PC-3 (cell line): ENCODE results near the gene HOXD11. TPM values are rescaled to one million over a fixed set of nuclear protein-coding genes. Genes with fewer than 3 reads are reported as not detected.

Experiments
- ATAC-seq: fragments of 200-7000 bp; cut with Tn5 transposase; 2 replicates; pipeline ENCODE4 v1.9.1; 2020; ENCODE audit warnings: mild to moderate bottlenecking, moderate library complexity
- BruUV-seq: library from RNA; stranded (reverse); fragments of 400-500 nt; replicated peaks from 2 replicates; lab custom pipeline; 2021; lab: Mats Ljungman, UMichigan
- CTCF ChIA-PET: fragments of 300-600 bp; sonication (Branson Sonifier 250); formaldehyde crosslinking; loops from one replicate; lab custom pipeline; 2022; ENCODE audit warnings: antibody characterized with exemption; lab: Charles Lee
- POLR2A ChIA-PET: fragments of 300-600 bp; sonication (Branson Sonifier 250); formaldehyde crosslinking; loops from one replicate; lab custom pipeline; 2022; ENCODE audit warnings: antibody characterized with exemption; ENCODE audit not compliant: unreplicated experiment; lab: Charles Lee
- DNase-seq: peaks from one replicate; pipeline ENCODE4 v3.0.0-alpha.2; 2015
- H2AFZ ChIP-seq: fragments of 300-600 bp; sonication (generic); 2 replicates; pipeline ENCODE4 v1.6.0; 2016; ENCODE audit warnings: antibody characterized with exemption, low read length
- H3F3A ChIP-seq: fragments of 300-600 bp; sonication (generic); one replicate; pipeline ENCODE4 v1.6.0; 2017; ENCODE audit warnings: antibody characterized with exemption, low read length, control low read depth, mild to moderate bottlenecking; ENCODE audit not compliant: unreplicated experiment
- H3K27ac ChIP-seq: fragments of 300-600 bp; sonication (generic); 2 replicates; pipeline ENCODE4 v1.5.1; 2016; ENCODE audit warnings: mild to moderate bottlenecking, low read length
- H3K27me3 ChIP-seq: fragments of 300-600 bp; sonication (generic); 2 replicates; pipeline ENCODE4 v1.6.1; 2016; ENCODE audit warnings: low read length, mixed read lengths
- H3K36me3 ChIP-seq: fragments of 300-600 bp; sonication (generic); 2 replicates; pipeline ENCODE4 v1.6.1; 2016; ENCODE audit warnings: low read depth, mixed run types, low read length, mixed read lengths
- H3K4me1 ChIP-seq: fragments of 300-600 bp; sonication (generic); 2 replicates; pipeline ENCODE4 v1.5.1; 2016; ENCODE audit warnings: low read length; ENCODE audit not compliant: insufficient read depth
- H3K4me2 ChIP-seq: fragments of 300-600 bp; sonication (generic); 2 replicates; pipeline ENCODE4 v1.6.0; 2016; ENCODE audit warnings: low read length
- H3K4me3 ChIP-seq: fragments of 300-600 bp; sonication (generic); 2 replicates; pipeline ENCODE4 v1.5.1; 2016; ENCODE audit warnings: mild to moderate bottlenecking, low read length, mixed read lengths
- H3K79me2 ChIP-seq: fragments of 300-600 bp; sonication (generic); 2 replicates; pipeline ENCODE4 v1.6.1; 2017; ENCODE audit warnings: low read length, mixed read lengths
- H3K9ac ChIP-seq: fragments of 300-600 bp; sonication (generic); 2 replicates; pipeline ENCODE4 v1.6.0; 2016; ENCODE audit warnings: mild to moderate bottlenecking, low read length
- H3K9me2 ChIP-seq: fragments of 300-600 bp; sonication (generic); replicated peaks from 2 replicates; pipeline ENCODE4 v1.6.1; 2016; ENCODE audit warnings: mixed run types, low read length, mixed read lengths
- H3K9me3 ChIP-seq: fragments of 300-600 bp; sonication (generic); 2 replicates; pipeline ENCODE4 v1.6.1; 2016; ENCODE audit warnings: low read length, mixed read lengths
- H4K20me1 ChIP-seq: fragments of 300-600 bp; sonication (generic); 2 replicates; pipeline ENCODE4 v1.6.1; 2016; ENCODE audit warnings: low read length, mixed read lengths
- EZH2 ChIP-seq: fragments of 300-600 bp; sonication (generic); IDR thresholded peaks from one replicate; pipeline ENCODE4 v1.6.1; 2017; ENCODE audit warnings: antibody characterized with exemption, mild to moderate bottlenecking, low read length; ENCODE audit not compliant: unreplicated experiment
- EZH2phosphoT487 ChIP-seq: fragments of 300-600 bp; sonication (generic); IDR thresholded peaks from 2 replicates; pipeline ENCODE4 v1.6.1; 2018; ENCODE audit warnings: mild to moderate bottlenecking, antibody characterized with exemption, low read length, borderline replicate concordance
- intact Hi-C: fragments of 100-400 bp; cut with micrococcal nuclease; formaldehyde crosslinking; loops from 2 replicates; pipeline ENCODE4 v1.9.0; 2023
- total RNA-seq: library from RNA; depleted of rRNA; stranded (reverse); fragments of >200 nt; gene quantifications from 2 replicates; pipeline ENCODE4 v1.2.3, GENCODE V29; 2014
- TF ChIP-seq, protein P1 (sequence below): fragments of 300-600 bp; sonication (generic); conservative IDR thresholded peaks from 2 replicates; pipeline ENCODE4 v1.5.1; 2017; ENCODE audit warnings: antibody characterized with exemption, low read depth, mild to moderate bottlenecking, low read length

Gene HOXD11
- total RNA-seq, 1 experiment from 2014 or later = not detected

DNA sequence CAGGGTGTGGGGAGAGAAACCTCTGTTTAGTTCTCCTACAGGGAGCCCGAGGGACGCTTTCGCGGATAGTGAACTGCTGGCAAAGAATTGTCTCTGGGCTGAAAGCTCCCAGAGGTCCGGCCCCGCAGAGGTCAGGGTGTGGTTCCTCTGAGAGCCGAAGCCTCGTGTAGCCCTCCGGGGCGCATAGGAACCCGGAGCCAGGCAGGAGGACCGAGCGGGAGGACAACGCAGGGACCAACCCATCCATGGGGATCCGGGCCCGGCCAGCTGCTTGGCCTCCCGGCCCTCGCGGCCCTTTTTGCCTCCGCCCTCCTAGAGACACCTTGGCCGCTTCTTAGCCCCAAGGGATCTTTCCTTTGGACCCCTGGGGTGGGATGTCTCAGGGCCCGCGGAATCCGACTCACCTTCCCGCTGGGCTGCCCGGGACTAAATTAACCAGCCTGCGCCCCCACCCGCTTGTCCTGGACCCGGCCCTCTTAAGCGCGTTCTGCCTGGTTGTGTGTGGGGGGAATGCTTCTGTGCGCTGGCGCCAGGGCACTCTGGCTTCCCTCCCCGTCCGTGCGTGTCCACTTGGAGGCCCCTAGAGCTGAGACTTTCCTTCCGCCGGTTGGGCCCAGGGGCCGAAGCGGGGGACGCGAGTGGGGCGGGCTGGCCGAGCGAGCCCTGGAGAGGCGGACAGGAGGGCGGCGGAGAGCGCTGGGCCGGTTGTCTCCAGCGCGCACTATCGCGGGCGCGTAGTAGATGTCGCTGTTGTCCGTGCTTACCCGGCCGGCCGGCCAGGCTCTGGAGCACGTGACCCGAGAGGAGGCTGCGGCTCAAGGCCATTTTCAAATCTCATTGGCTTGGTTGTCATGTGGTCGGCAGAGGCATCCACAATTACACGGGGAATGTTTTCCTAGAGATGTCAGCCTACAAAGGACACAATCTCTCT is 9.1 kb downstream of the HOXD11 start, which contains the start of gene HOXD10:
Gene HOXD10, plus strand, starts transcription at position 896 of the 931 bp plus-strand sequence. CDS start 56 bp downstream, outside the sequence.
- TF ChIP-seq EZH2phosphoT487 (no peak), EZH2 (no peak)
- TF ChIP-seq, protein P1, sequence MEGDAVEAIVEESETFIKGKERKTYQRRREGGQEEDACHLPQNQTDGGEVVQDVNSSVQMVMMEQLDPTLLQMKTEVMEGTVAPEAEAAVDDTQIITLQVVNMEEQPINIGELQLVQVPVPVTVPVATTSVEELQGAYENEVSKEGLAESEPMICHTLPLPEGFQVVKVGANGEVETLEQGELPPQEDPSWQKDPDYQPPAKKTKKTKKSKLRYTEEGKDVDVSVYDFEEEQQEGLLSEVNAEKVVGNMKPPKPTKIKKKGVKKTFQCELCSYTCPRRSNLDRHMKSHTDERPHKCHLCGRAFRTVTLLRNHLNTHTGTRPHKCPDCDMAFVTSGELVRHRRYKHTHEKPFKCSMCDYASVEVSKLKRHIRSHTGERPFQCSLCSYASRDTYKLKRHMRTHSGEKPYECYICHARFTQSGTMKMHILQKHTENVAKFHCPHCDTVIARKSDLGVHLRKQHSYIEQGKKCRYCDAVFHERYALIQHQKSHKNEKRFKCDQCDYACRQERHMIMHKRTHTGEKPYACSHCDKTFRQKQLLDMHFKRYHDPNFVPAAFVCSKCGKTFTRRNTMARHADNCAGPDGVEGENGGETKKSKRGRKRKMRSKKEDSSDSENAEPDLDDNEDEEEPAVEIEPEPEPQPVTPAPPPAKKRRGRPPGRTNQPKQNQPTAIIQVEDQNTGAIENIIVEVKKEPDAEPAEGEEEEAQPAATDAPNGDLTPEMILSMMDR = no peak
- DNase-seq = no peak
- Histone ChIP-seq H3K27me3 (peaks cover 21% of the 10 kb centered on the region; the same call in 1 of the 2 replicates), H3K9me2 (no peaks in the 10 kb centered on the region), H3K4me3 (no peak within 1 kb of the TSS), H3K36me3 (no peaks in the 10 kb centered on the region), H3K4me2 (no peak within 1 kb of the TSS), H3K9me3 (no peaks in the 10 kb centered on the region), H4K20me1 (no peaks in the 10 kb centered on the region), H3K4me1 (no peaks in the 10 kb centered on the region), H3F3A (no peaks in the 10 kb centered on the region), H2AFZ (no peak within 1 kb of the TSS), H3K9ac (no peak within 1 kb of the TSS), H3K27ac (no peak within 1 kb of the TSS), H3K79me2 (no peaks in the 10 kb centered on the region)
- no TSS peak for BruUV-seq
- no peak for ATAC-seq
- ChIA-PET CTCF (no interaction called here), POLR2A (no interaction called here)
- intact Hi-C loops = no loop called here

DNA sequence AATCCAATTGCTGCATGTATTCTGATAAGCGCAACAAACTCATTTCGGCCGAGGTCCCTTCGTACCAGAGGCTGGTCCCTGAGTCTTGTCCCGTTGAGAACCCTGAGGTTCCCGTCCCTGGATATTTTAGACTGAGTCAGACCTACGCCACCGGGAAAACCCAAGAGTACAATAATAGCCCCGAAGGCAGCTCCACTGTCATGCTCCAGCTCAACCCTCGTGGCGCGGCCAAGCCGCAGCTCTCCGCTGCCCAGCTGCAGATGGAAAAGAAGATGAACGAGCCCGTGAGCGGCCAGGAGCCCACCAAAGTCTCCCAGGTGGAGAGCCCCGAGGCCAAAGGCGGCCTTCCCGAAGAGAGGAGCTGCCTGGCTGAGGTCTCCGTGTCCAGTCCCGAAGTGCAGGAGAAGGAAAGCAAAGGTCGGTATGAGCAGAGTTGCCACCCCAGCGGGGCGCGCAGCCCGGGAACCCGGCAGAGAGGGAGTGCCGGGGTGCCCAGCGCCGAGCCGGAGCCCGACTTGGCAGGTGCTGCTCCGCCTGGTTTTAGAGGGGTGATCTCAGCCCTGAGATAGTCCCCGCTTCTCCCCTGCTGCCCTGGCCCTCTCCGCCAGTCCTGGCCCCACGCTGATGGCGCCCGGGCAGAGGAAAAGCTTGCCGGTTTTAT is 10.2 kb downstream of the HOXD11 start:
- H2AFZ ChIP-seq = no peak overlapping the region
- no peaks in the 10 kb centered on the region for H3K9me3 ChIP-seq
- no peaks in the 10 kb centered on the region for H3K4me1 ChIP-seq
- no peak overlapping the region for H3K27ac ChIP-seq
- no peaks in the 10 kb centered on the region for H3K9me2 ChIP-seq
- H3K4me2 ChIP-seq = no peak overlapping the region
- ChIA-PET CTCF (no interaction called here), POLR2A (no interaction called here)
- intact Hi-C loops = no loop called here
- no peak for TF ChIP-seq EZH2phosphoT487
- TF ChIP-seq EZH2 = no peak
- TF ChIP-seq, protein P1 = no peak
- H3F3A ChIP-seq = no peaks in the 10 kb centered on the region
- no peaks in the 10 kb centered on the region for H4K20me1 ChIP-seq
- BruUV-seq = no TSS peak
- H3K79me2 ChIP-seq = no peaks in the 10 kb centered on the region
- H3K9ac ChIP-seq = no peak overlapping the region
- ATAC-seq = no peak
- no peak for DNase-seq
- no peaks in the 10 kb centered on the region for H3K36me3 ChIP-seq
- H3K27me3 ChIP-seq = peaks cover 21% of the 10 kb centered on the region; the same call in 1 of the 2 replicates
- H3K4me3 ChIP-seq = no peak overlapping the region
